ENCODE results near the gene UCK2. TPM values are rescaled to one million over a fixed set of nuclear protein-coding genes. Genes with fewer than 3 reads are reported as not detected.

UCK2 gene
- total and polyA plus RNA-seq, 2 donors (not counting 3 experiments of a cell fraction or from before 2014, with no cell fraction given): 62.3 to 74.7 TPM

DNA sequence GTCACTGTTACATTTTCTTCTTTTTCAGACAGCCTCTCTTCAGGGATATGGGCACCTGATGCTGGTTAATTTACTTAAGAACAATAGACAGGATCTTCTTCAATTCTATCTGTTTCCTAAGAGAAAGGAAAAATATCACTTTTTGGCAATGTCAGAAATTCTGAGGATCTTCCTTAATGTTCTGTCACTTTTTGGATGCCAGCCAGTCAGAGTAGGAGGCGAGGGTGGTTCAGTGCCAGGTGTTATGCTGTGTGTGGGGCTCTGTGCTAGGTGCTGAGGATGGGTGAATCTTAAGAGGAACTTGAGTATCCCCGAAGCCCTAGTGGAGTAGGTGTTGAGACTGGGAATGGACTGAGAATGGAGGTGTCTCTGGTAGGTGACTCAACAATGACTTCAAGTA, 133.5 kb downstream of the UCK2 start:
- CTCF ChIA-PET: no interaction called here
- no peak for DNase-seq (ENCODE audit: low read depth, low spot score)
- H3K27me3 ChIP-seq (ENCODE audit: control insufficient read depth in 2 of 2, insufficient read depth in 2 of 2, low read length in 2 of 2): no peaks in the 10 kb centered on the region
- H3K4me2 ChIP-seq (ENCODE audit: insufficient read depth, low read length): no peak overlapping the region
- H3K27ac ChIP-seq (ENCODE audit: insufficient read depth, low read depth, low read length): no peak overlapping the region
- no peaks in the 10 kb centered on the region for H4K20me1 ChIP-seq (replicated peaks; ENCODE audit: control insufficient read depth, extremely low read depth, insufficient read depth, low read length)
- TF ChIP-seq GATA2 (IDR thresholded peaks at IDR 0.05; ENCODE audit: insufficient read depth, insufficient read length, low read depth, low read length) (no peak), POLR2A (IDR thresholded peaks at IDR 0.05; ENCODE audit: low read depth, low read length) (no peak), CTCF (IDR thresholded peaks at IDR 0.05; ENCODE audit: extremely low read depth in 1 of 2, insufficient read depth in 1 of 2, low read depth in 1 of 2, low read length in 2 of 2) (no peak), FOS (IDR thresholded peaks at IDR 0.05; ENCODE audit: borderline replicate concordance, insufficient read depth, low read length) (no peak)
- H3K4me3 ChIP-seq (replicated peaks in 1 of 3; ENCODE audit: insufficient read depth in 1 of 3, low read depth in 1 of 3, low read length in 3 of 3): no peak overlapping the region
- H3K9ac ChIP-seq (replicated peaks; ENCODE audit: extremely low read depth, insufficient read depth, low read length): no peak overlapping the region
- H3K79me2 ChIP-seq (ENCODE audit: control insufficient read depth, insufficient read depth, low read length): no peaks in the 10 kb centered on the region
- H3K36me3 ChIP-seq (ENCODE audit: control insufficient read depth in 2 of 2, extremely low read depth in 1 of 2, insufficient read depth in 2 of 2, low read length in 2 of 2): no peaks in the 10 kb centered on the region
- no peaks in the 10 kb centered on the region for H3K9me1 ChIP-seq (replicated peaks; ENCODE audit: control insufficient read depth, extremely low read depth, insufficient read depth, low read length)
- BruUV-seq (replicated peaks): no TSS peak
- H3K4me1 ChIP-seq (ENCODE audit: control insufficient read depth, extremely low read depth, insufficient read depth, low read length): no peaks in the 10 kb centered on the region
- POLR2A ChIA-PET: no interaction called here
- dilution Hi-C loops (cut with MboI; ENCODE audit: extremely low pct_ligation_motif_present, low sequenced_read_pairs): no loop called here
- intact Hi-C loops (cut with micrococcal nuclease): no loop called here
- FAIRE-seq: no peak
- H2AFZ ChIP-seq (ENCODE audit: low read depth, low read length): no peak overlapping the region
- no peaks in the 10 kb centered on the region for H3K9me3 ChIP-seq (replicated peaks; ENCODE audit: control insufficient read depth, insufficient read depth, low read length)

Other genes starting within 250 kb of the UCK2 start
- gene MGST3, start 196.4 kb upstream of the UCK2 start, total RNA-seq: 164 and 196 TPM in 2 replicates
- gene MGST3, start 196.4 kb upstream of the UCK2 start, polyA plus RNA-seq: 280 and 288 TPM in 2 replicates
- gene ALDH9A1, start 129.1 kb upstream of the UCK2 start, total RNA-seq: 41.4 and 47.4 TPM in 2 replicates
- gene ALDH9A1, start 129.1 kb upstream of the UCK2 start, polyA plus RNA-seq: 15.2 and 25.5 TPM in 2 replicates
- gene TMCO1, start 58.7 kb upstream of the UCK2 start, total RNA-seq: 80.0 and 86.0 TPM in 2 replicates
- gene TMCO1, start 58.7 kb upstream of the UCK2 start, polyA plus RNA-seq: 87.7 and 93.4 TPM in 2 replicates